Frontal cortex (tissue), 4 donors: ENCODE results near the gene ATAD3A. TPM values are rescaled to one million over a fixed set of nuclear protein-coding genes. Genes with fewer than 3 reads are reported as not detected.
"Not testable (repeated sequence)": the region's sequence is repeated elsewhere in the genome, so short reads cannot be mapped to it uniquely, and the experiment has no call there.

Experiments used
- DNase-seq, 2 donors: peaks; one replicate each; pipeline ENCODE4 v3.0.0; 2012; ENCODE audit warnings: low spot score in 2 of 2
- FAIRE-seq: peaks from 2 replicates; lab custom pipeline; 2012; peaks lifted over from hg19 to GRCh38; lab: Jason Lieb, UNC
- total RNA-seq: library from RNA; depleted of rRNA; stranded (reverse); fragments of >200 nt; gene quantifications from one replicate; pipeline ENCODE4 v1.2.3, GENCODE V29; 2014
- donor health status: control.
- donor health status: control.
- donor health status: control.

ATAD3A gene
- total RNA-seq, 1 donor from 2014 or later = 9.0 TPM

DNA sequence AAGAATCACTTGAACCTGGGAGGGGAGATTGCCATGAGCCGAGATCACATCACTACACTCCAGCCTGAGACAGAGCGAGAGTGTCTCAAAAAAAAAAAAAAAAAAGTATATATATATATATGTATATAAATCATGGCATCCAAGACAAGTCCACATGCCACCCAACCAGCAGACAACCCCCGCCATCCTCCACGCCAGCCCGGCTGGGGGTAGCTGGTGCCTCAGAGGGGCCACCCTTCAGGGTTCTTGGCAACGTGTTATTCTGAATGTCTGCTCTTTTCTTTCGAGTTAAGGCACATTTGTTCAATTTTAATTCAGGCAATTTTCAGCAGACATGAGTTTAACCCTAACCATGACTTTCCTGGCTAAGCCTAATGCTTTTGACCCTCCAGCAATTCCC lies 38.1 kb downstream of the ATAD3A start:
- FAIRE-seq = no peak
- no peak for DNase-seq

DNA sequence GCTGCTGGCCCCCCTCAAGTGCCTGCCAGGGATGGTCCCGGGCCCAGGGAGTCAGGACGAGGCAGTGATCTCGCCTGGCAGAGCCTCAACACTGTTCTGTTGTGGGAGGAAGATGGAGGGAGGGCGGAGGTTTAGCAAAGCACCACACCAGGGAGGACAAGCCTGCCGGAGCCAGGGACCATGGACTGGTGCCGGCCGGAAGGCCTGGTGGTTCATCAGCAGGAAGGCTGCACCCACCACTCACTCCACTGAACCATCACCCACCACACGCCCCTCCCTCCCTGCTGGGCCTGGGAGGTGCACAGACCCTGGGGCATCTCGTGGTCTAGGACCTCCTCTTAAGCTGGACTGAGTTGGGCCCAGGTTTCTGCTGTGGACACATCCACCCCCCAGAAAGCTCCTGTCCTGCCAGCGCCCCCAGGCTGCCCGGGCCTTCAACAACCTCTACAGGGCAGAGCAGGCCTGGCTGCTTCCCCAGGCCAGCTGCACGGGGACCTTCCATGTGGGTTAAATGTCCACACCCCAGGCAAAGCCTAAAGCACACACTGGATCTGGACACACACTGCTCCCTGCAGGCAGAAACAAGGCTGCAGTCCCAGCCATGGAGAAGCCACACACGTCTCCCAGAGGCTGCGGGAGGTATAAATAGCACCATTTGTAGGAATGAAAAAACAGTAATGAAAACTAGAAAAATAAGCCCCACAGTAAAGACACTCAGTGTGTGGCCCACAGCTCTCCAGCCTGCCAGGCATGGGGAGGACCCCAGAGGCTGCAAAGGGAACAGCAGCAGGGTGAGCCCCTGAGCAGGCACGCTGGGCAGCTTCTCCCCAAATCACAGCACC lies 38.9 kb downstream of the ATAD3A start:
- FAIRE-seq (no peak), DNase-seq (peak in 1 of 2 donors; percentile 64)

DNA sequence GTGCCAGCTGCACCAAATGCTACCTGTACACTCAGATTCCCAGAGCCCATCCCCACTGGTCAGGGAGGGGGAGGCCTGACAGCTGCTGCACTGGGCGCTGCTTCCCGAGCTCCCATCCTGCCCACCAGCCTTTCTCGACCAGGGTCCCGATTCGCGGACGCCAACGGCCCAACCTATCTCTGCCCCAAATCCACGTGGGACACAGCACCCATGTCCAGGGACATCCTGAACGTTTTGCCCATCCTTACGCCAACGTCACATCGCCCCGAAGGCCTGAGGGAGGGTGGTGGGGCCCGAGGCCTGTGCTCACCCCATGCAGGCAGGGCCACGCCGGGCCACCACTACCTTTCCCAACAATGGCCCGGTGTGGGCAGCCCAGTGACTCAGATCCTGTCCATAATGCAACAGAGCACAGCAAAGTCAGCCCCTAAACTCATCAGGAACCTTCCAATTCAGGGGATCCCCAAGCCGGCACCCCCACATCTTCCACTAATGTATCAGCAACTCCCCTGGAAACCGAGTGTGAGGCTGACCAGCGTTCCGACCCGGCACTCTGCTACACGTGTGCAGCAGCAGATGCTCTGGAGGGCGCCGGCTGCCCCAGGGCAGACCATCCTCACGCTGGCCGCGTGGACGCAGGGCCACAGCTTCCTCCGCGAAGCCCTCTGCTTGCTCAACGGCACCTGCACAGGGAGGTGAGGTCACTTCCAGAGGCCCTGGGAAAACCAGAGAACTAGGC lies 39.7 kb downstream of the ATAD3A start:
- no peak for DNase-seq
- FAIRE-seq = no peak

DNA sequence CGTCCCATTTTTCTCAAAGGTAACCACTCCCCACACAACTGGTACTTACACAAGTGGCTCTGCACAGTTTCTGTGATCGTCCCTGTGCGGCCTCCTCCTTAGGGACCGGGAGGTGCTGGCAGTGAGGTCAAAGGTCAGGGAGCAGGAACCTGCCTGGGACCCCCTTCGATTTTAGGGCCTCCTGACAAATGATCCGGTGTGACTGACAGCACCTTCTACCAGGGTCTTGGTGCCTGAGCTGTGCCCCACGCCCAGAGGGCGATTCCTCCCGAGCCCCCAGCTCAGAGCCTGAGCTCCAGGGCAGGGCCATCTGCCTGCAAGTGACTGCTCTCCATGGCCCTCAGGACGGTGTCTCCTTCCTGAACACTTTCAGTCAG lies 40.3 kb downstream of the ATAD3A start:
- DNase-seq (no peak), FAIRE-seq (no peak)

DNA sequence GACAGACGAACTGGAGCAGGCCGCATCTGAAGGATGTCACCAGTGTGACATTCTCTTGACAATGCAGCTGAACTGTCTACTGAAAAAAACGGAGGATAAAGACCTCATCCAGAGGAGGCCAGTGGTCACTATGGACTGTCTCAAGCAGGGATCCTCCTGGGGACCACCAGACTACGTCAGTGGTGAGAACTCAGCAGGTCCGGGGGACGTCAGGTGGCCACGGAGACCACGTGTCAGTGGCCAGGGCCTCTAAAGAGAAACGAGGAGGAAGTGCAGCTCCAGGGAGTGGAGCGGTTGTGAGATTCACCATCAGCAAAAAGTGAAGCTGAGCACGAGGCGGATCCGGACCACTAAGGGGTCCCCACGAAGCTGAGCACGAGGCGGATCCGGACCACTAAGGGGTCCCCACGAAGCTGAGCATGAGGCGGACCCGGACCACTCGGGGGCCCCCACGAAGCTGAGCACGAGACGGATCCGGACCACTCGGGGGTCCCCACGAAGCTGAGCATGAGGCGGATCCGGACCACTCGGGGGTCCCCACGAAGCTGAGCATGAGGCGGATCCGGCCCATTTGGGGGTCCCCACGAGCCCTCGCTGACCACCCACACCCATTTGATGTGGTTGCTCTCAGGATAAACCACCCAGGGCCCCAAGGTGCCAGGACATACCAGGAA lies 42.0 kb downstream of the ATAD3A start:
- DNase-seq (no peak), FAIRE-seq (no peak)

DNA sequence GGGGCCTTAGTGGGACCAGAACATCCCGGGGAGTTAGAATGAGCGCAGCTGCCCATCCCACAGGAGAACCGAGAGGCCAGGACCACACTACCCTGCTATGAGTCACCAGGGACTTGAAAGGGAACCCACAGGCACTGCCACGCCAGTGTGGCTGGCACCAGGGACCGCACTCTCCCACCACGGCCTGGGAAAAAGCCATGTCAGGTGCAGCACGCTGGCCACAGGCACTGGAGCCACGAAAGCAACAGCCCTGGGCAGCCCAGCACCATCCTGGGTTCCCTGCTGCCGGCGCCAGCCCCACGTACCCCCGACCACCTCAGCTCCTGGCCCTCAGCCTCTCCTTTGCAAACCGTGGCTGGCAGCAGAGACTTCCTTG lies 42.6 kb downstream of the ATAD3A start:
- DNase-seq (no peak), FAIRE-seq (no peak)

DNA sequence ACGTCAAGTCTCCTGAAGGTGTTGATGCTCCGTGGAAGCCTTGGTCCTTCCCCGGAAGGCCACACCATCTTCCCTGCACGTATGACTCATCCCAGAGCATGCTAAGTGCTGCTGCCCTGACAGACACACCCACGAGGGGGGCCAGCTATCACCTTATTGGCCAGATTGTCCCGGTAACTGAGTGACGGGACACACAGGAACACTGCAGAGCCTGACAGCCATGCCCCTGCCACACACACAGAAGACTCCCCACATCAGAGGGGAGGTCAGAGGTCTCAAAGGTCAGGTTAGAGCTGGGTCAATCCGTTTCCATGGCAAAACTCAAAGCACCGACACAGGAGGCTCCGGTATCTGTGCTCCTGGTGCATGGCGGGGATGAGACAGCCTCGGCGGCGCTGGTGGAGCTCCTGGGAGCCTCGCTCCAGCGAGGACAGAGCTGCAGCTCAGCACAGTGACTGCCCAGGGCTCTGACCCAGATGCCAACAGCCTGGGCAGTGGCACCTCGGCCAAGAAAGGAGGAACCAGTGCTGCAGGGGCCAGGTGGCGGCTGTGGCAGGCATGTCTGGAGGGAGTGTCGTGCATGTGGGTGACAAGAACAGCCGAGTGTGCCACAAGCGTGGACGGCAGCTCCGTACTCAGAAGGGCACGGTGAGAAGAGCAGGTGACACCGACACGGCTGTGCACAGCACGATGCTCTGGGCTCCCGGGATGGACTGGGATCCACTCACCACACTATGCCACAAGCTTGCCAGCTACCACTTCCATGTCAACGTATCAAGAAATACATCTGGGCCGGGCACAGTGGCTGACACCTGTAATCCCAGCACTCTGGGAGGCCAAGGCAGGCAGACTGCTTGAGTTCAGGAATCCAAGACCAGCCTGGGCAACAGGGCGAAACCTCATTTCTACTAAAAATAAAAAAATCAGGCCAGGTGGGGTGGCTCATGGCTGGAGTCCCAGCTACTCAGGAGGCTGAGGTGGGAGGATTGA lies 43.3 kb downstream of the ATAD3A start:
- DNase-seq (peak in 1 of 2 donors; percentile 56), FAIRE-seq (no peak)

DNA sequence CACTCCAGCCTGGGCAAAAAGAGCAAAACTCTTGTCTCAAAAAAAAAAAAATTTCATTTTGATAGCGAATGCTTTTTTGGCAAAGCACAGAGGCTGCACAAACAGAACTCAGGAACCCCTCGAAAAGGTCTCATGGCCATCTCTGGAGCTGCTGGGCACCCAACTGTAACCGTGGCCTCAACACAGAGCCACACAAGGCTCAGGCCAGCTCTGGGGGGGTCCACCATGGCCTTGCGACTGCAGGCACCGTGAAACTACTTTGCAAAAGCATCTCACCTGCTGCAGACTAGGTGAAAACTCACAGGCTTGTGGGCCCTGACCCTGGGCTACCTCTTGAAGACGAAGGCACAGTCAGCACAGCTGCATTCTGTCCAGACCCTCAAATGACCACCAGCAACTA lies 44.5 kb downstream of the ATAD3A start:
- DNase-seq = no peak
- no peak for FAIRE-seq

DNA sequence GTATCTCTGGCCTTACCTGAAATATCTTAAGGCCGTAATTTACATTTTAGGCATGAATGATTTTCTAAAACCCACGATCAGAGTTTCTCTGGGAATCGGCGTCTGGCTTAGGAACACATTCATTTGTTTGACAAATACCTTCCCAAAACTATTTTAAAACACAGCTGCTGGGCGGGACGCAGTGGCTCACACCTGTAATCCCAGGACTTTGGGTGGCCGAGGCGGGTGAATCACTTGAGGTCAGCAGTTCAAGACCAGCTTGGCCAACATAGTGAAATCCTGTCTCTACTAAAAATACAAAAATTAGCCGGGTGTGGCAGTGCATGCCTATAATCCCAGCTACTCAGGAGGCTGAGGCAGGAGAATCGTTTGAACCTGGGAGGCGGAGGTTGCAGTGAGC lies 45.0 kb downstream of the ATAD3A start:
- not testable (repeated sequence) for FAIRE-seq, DNase-seq

DNA sequence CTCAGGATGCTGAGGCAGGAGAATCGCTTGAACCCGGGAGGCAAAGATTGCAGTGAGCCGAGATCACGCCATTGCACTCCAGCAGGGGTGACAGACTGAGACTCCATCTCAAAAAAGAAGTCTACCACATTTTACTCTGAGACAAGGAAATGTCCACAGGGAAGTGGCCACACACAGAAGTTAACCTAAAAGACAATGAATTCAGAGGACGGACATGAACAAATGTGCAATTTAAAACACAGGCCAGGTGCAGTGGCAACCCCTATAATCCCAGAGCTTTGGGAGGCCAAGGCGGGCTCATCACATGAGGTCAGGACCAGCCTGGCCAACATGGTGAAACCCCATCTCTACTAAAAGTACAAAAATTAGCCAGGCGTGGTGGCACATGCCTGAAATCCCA lies 45.7 kb downstream of the ATAD3A start:
- DNase-seq, FAIRE-seq: not testable (repeated sequence)

DNA sequence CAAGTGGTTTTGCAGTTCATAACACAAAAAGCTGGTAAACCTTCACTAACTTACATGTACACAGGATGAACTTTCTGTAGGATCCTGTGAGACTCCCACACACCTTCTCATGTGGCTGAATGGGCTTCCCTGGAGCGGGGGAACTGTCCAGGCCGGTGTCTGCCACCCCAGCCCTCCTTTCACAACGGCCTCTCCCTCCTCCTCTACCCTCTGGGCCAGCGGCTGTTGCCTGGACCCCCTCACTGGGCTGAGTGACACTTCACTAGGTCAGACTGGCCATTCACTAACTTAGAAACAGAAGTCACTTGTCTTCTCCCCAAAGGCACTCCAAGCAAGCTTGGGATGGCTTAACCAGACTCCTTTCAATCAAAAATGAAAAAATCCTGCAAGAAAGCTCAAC lies 46.6 kb downstream of the ATAD3A start:
- FAIRE-seq = no peak
- DNase-seq = no peak

DNA sequence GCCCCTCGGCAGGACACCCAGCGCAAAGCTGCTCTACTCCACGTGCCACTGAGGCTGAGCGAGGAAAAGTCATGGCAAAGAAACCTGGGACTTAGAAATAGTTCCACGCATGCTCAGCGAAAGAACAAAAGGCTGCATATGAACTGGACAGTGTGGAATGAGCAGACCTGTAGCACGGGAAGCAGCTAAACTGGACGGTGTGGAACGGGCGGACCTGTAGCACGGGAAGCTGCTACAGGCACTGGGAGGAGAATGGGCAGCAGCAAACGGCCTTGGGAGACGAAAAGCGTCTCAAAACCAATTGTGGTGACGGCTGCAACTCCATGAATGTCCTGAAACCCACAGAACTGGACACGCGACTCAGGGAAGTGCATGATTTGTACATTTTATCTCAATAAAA lies 47.1 kb downstream of the ATAD3A start:
- FAIRE-seq = no peak
- DNase-seq = no peak

DNA sequence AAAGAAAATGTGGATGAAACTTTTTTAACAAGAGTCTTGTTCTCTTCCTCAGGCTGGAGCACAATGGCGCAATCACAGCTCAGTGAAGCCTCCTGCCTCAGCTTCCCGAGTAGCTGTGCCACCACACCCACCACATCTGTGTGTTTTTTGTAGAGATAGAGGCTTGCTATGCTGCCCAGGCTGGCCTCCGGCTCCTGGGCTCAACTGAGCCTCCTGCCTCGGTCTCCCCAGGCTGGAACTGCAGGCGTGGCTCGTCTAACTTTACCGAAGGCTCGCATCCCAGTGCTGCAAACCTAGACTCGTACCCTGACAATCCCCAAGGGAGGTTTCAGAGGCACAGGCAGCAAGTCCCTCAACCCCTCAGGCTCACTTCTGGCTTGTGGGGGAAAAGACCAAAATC lies 48.2 kb downstream of the ATAD3A start:
- FAIRE-seq = no peak
- no peak for DNase-seq

DNA sequence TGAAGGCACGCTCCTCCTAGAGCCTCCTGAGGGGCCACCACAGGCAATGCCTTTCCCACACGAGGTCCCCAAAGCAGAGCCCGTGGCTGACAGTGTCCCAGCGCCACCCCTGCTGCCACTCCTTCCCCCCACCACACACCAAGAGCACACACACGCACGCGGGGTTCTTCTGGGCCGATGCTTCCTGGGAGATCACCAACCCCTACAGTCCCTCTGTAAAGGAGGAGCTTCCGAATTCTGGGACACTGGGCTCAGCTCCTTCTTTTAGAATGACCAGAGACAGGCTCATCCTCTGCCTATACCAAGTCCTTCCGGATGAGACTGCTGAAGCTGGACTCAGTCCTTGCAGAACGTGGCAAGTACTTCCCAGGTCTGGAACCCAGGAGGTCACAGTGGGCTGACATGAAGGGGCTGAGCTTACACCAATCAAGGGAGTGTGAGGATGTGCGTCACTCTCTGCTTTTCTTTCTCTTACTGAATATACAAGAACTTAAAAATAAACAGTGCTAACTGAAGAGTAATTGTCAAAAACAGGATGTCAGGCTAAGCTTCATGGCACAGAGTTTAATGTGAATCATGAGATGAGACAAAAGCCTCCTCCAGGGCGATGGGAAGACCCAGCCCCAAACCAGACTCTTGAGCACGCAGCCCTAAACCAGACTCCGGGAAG lies 50.0 kb downstream of the ATAD3A start:
- FAIRE-seq (no peak), DNase-seq (no peak)

DNA sequence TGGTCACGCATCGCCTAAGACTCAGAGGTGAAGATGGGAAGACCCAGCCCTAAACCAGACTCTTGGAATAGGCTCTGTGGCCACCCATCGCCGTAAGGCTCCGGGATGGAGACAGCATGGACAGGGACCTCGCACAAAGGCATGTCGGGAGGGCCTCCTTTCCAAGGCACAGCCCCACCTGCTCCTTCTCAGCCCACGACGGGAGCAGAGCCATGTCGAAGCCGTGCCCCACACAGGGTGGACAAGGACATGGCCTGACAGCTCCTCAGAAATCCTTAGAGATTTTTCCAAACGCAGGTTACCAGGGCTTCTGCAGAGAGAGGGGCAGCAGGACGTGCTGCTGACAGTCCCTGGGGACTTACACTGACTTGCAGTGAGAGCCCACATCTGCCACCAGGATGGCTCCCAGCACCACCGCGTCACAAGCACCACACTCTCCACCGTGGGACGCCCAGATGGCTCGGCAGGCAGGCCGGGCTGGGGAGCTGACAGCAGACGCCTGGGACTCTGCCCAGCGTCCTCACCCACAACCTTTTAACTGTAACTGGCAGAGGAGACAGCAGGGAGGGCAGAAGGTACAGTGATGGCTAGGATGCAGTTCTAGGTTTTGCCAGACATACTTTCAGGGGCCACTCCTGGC lies 50.7 kb downstream of the ATAD3A start:
- no peak for FAIRE-seq
- no peak for DNase-seq

DNA sequence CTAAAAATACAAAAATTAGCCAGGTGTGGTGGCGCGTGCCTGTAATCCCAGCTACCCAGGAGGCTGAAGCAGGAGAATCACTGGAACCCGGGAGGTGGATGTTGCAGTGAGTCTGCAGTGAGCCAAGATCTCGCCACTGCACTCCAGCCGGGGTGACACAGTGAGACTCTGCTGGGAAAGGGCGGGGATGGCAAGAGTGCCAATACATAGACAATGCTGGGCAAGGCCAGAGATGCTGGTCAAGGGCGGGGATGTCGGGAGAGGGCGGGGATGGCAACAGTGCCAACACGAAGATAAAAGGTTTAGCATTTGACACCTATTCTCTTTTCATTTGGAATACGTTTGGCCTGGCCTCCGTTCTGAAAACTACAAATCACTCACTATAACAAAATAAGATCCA lies 51.7 kb downstream of the ATAD3A start:
- no peak for FAIRE-seq
- no peak for DNase-seq

DNA sequence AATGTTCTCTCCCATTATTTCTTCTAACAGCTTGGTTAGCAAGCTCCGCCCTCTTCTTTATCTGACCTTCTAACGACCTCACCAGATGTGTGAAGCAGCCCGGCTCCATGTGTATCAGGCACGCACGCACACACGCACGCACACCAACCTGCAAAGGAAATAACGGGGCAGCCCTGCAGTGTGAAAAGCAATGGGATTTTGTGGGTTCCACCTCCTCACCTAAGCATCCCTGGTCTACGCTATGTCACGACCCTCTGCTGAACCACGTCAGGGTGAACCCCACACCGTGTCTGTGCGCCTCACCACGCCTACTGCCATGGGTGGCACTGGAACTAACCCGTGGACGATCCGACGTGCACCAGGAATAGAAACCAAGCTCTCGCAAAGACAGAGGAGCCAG lies 52.3 kb downstream of the ATAD3A start:
- DNase-seq (no peak), FAIRE-seq (no peak)

DNA sequence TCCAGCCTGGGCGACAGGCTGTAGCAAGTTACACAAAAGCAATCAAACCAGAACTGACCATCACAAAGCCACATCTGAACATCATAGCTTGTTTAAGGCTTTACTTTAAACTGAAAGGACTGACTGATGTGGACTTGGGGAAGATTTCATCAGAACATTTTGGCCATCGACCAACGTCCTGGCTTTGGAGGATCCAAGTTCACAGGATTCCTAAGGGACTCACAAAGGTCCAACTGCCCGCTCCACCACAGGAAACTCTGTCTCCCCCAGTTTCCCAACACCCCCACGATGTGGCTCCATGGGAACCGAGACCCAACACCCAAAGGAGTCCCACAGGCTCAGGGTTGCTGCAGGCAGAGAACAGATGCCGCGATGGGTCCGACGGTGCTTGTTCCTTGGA lies 53.4 kb downstream of the ATAD3A start:
- DNase-seq (no peak), FAIRE-seq (no peak)
